Neural cell (in vitro differentiated cells): ENCODE results near the gene TBX15. TPM values are rescaled to one million over a fixed set of nuclear protein-coding genes. Genes with fewer than 3 reads are reported as not detected.

Experiments used
- H2AFZ ChIP-seq: fragments of 200-600, 300-800 bp; sonication (generic), shearing (Covaris generic); 2 replicates; pipeline ENCODE4 v1.6.0; 2014; ENCODE audit warnings: low read depth, mild to moderate bottlenecking, antibody characterized with exemption, low read length, moderate library complexity
- H3F3A ChIP-seq: fragments of 200-600 bp; shearing (Covaris generic); 2 replicates; pipeline ENCODE4 v1.6.1; 2016; ENCODE audit warnings: mild to moderate bottlenecking, moderate library complexity, mixed read lengths, antibody characterized with exemption, low read length; ENCODE audit not compliant: insufficient read depth, poor library complexity, severe bottlenecking
- H3K27ac ChIP-seq: fragments of 200-600, 300-800 bp; sonication (generic), shearing (Covaris generic); 2 replicates; pipeline ENCODE4 v1.5.1; 2014; ENCODE audit warnings: mild to moderate bottlenecking, low read length, moderate library complexity
- H3K27me3 ChIP-seq: fragments of 300-800, 200-600 bp; sonication (generic), shearing (Covaris generic); 2 replicates; pipeline ENCODE4 v1.6.0; 2014; ENCODE audit warnings: mild to moderate bottlenecking, low read depth, low read length, moderate library complexity; ENCODE audit not compliant: insufficient read depth
- H3K36me3 ChIP-seq: fragments of 300-800, 200-600 bp; sonication (generic), shearing (Covaris generic); 2 replicates; pipeline ENCODE4 v1.5.1; 2014; ENCODE audit warnings: mild to moderate bottlenecking, antibody characterized with exemption, low read length, moderate library complexity; ENCODE audit not compliant: insufficient read depth
- H3K4me2 ChIP-seq: fragments of 300-800, 200-600 bp; sonication (generic), shearing (Covaris generic); 2 replicates; pipeline ENCODE4 v1.6.0; 2014; ENCODE audit warnings: mild to moderate bottlenecking, low read length
- H3K4me3 ChIP-seq: fragments of 300-800, 200-600 bp; sonication (generic), shearing (Covaris generic); 2 replicates; pipeline ENCODE4 v1.5.1; 2014; ENCODE audit warnings: mild to moderate bottlenecking, low read length, moderate library complexity
- H3K79me2 ChIP-seq: fragments of 200-600 bp; shearing (Covaris generic); replicated peaks from 2 replicates; pipeline ENCODE4 v1.6.0; 2014; ENCODE audit warnings: mild to moderate bottlenecking, low read length, moderate library complexity; ENCODE audit not compliant: insufficient read depth
- H3K9ac ChIP-seq: fragments of 300-800, 200-600 bp; sonication (generic), shearing (Covaris generic); 2 replicates; pipeline ENCODE4 v1.6.1; 2016; ENCODE audit warnings: mild to moderate bottlenecking, low read length, mixed read lengths
- H3K9me2 ChIP-seq: fragments of 200-600 bp; shearing (Covaris generic); 2 replicates; pipeline ENCODE4 v1.6.1; 2016; ENCODE audit warnings: mild to moderate bottlenecking, low read length, mixed read lengths; ENCODE audit not compliant: insufficient read depth
- H3K9me3 ChIP-seq: fragments of 200-600, 300-800 bp; sonication (generic), shearing (Covaris generic); 2 replicates; pipeline ENCODE4 v1.6.1; 2016; ENCODE audit warnings: mild to moderate bottlenecking, mixed run types, low read length, moderate library complexity, mixed read lengths
- H4K20me1 ChIP-seq: fragments of 200-600 bp; shearing (Covaris generic); 2 replicates; pipeline ENCODE4 v1.6.1; 2016; ENCODE audit warnings: mild to moderate bottlenecking, mixed run types; ENCODE audit not compliant: insufficient read depth
- EP300 ChIP-seq: fragments of 450-650 bp; conservative IDR thresholded peaks from 2 replicates; pipeline ENCODE4 v1.6.1; 2014; ENCODE audit warnings: antibody characterized with exemption, mild to moderate bottlenecking, moderate library complexity; ENCODE audit not compliant: poor library complexity, severe bottlenecking
- EZH2 ChIP-seq: fragments of 200-600, 300-800 bp; shearing (Covaris generic), sonication (generic); IDR thresholded peaks from 2 replicates; pipeline ENCODE4 v1.6.1; 2014; ENCODE audit warnings: antibody characterized with exemption, low read length, borderline replicate concordance, mild to moderate bottlenecking; ENCODE audit not compliant: insufficient read depth, poor library complexity, severe bottlenecking
- MXI1 ChIP-seq: fragments of 450-650 bp; conservative IDR thresholded peaks from 2 replicates; pipeline ENCODE4 v1.6.1; 2014; ENCODE audit warnings: antibody characterized with exemption, mild to moderate bottlenecking; ENCODE audit not compliant: poor library complexity, severe bottlenecking
- POLR2AphosphoS5 ChIP-seq: IDR thresholded peaks from 2 replicates; pipeline ENCODE4 v1.6.1; 2012
- RAD21 ChIP-seq: fragments of 450-650 bp; conservative IDR thresholded peaks from 2 replicates; pipeline ENCODE4 v1.6.1; 2014; ENCODE audit warnings: antibody characterized with exemption, mild to moderate bottlenecking, moderate library complexity
- SMC3 ChIP-seq: fragments of 450-650 bp; conservative IDR thresholded peaks from 2 replicates; pipeline ENCODE4 v1.6.1; 2014; ENCODE audit warnings: antibody characterized with exemption, mild to moderate bottlenecking, moderate library complexity; ENCODE audit not compliant: poor library complexity
- TAF1 ChIP-seq: IDR thresholded peaks from 2 replicates; pipeline ENCODE4 v1.6.1; 2012; ENCODE audit warnings: low read depth
- polyA plus RNA-seq: library from polyadenylated mRNA; depleted of rRNA; stranded (reverse); fragments of >200 nt; gene quantifications from 2 replicates; pipeline ENCODE4 v1.2.3, GENCODE V29; 2014
- TF ChIP-seq, protein P1 (sequence below): fragments of 450-650 bp; IDR thresholded peaks from 2 replicates; pipeline ENCODE4 v1.5.1; 2014; ENCODE audit warnings: antibody characterized with exemption, mild to moderate bottlenecking, moderate library complexity; ENCODE audit not compliant: poor library complexity, severe bottlenecking
- TF ChIP-seq, protein P2 (sequence below): IDR thresholded peaks from 2 replicates; pipeline ENCODE4 v1.6.1; 2012; ENCODE audit warnings: borderline replicate concordance

The TBX15 gene
- polyA plus RNA-seq, 1 donor from 2014 or later, result 0.10 TPM

DNA sequence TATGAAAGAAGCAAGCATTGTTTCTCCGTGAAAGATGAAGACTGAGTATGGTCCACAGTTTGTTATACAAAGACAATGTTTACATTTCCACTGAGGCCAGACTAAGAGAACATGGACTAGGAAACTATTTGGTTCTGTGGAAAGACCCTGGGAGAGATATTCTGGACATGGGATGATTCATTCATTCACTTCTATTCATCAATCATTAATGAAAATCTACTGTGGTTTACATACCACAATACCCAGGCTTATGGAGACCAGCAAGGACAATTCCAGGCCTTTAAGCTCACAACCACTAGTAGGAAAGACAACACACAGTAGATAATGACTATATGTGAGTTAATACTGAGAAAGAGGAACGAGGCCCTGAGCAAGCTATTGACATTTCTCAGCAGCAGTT, 125.4 kb downstream of the TBX15 start:
- TF ChIP-seq RAD21, result no peak
- no peak for TF ChIP-seq EZH2
- TF ChIP-seq, protein P1, sequence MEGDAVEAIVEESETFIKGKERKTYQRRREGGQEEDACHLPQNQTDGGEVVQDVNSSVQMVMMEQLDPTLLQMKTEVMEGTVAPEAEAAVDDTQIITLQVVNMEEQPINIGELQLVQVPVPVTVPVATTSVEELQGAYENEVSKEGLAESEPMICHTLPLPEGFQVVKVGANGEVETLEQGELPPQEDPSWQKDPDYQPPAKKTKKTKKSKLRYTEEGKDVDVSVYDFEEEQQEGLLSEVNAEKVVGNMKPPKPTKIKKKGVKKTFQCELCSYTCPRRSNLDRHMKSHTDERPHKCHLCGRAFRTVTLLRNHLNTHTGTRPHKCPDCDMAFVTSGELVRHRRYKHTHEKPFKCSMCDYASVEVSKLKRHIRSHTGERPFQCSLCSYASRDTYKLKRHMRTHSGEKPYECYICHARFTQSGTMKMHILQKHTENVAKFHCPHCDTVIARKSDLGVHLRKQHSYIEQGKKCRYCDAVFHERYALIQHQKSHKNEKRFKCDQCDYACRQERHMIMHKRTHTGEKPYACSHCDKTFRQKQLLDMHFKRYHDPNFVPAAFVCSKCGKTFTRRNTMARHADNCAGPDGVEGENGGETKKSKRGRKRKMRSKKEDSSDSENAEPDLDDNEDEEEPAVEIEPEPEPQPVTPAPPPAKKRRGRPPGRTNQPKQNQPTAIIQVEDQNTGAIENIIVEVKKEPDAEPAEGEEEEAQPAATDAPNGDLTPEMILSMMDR, result no peak
- no peak for TF ChIP-seq EP300
- TF ChIP-seq, protein P2, sequence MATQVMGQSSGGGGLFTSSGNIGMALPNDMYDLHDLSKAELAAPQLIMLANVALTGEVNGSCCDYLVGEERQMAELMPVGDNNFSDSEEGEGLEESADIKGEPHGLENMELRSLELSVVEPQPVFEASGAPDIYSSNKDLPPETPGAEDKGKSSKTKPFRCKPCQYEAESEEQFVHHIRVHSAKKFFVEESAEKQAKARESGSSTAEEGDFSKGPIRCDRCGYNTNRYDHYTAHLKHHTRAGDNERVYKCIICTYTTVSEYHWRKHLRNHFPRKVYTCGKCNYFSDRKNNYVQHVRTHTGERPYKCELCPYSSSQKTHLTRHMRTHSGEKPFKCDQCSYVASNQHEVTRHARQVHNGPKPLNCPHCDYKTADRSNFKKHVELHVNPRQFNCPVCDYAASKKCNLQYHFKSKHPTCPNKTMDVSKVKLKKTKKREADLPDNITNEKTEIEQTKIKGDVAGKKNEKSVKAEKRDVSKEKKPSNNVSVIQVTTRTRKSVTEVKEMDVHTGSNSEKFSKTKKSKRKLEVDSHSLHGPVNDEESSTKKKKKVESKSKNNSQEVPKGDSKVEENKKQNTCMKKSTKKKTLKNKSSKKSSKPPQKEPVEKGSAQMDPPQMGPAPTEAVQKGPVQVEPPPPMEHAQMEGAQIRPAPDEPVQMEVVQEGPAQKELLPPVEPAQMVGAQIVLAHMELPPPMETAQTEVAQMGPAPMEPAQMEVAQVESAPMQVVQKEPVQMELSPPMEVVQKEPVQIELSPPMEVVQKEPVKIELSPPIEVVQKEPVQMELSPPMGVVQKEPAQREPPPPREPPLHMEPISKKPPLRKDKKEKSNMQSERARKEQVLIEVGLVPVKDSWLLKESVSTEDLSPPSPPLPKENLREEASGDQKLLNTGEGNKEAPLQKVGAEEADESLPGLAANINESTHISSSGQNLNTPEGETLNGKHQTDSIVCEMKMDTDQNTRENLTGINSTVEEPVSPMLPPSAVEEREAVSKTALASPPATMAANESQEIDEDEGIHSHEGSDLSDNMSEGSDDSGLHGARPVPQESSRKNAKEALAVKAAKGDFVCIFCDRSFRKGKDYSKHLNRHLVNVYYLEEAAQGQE, result no peak
- TF ChIP-seq POLR2AphosphoS5, result no peak
- no peak for TF ChIP-seq SMC3
- no peak for TF ChIP-seq TAF1
- TF ChIP-seq MXI1, result no peak
- no peaks in the 10 kb centered on the region for H3K79me2 ChIP-seq
- no peak overlapping the region for H3K4me2 ChIP-seq
- no peaks in the 10 kb centered on the region for H3K36me3 ChIP-seq
- no peaks in the 10 kb centered on the region for H3K27me3 ChIP-seq
- H3K9me3 ChIP-seq, result no peaks in the 10 kb centered on the region
- H3K4me3 ChIP-seq, result no peak overlapping the region
- H3K9ac ChIP-seq, result no peak overlapping the region
- H3K9me2 ChIP-seq, result no peaks in the 10 kb centered on the region
- no peak overlapping the region for H2AFZ ChIP-seq
- H3K27ac ChIP-seq, result no peak overlapping the region
- no peaks in the 10 kb centered on the region for H3F3A ChIP-seq
- H4K20me1 ChIP-seq, result no peaks in the 10 kb centered on the region

DNA sequence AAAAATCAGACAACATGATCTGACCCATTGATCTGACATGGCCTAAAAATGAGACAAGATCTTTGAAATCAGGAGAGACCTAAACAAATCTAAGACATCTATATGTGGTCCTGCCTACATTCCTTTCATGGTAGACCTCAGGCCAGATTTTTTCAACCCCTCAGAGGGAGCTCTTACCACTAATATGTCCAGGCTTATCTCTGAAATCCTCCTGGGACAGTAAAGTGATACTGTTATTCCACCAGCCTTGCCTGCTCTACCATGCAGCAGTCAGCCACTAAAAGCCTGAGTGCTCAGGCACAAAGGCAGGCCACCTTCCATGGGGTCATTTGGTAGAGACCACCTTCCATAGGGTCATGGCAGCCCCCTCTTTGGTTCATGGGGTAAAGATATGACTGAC, 126.9 kb downstream of the TBX15 start:
- H2AFZ ChIP-seq, result no peak overlapping the region
- TF ChIP-seq, protein P2, result no peak
- TF ChIP-seq TAF1 (no peak), EZH2 (no peak), EP300 (no peak), POLR2AphosphoS5 (no peak), MXI1 (no peak), SMC3 (no peak), RAD21 (no peak)
- TF ChIP-seq, protein P1, result no peak
- H3K4me2 ChIP-seq, result no peak overlapping the region
- H3K9ac ChIP-seq, result no peak overlapping the region
- H3K79me2 ChIP-seq, result no peaks in the 10 kb centered on the region
- no peaks in the 10 kb centered on the region for H3K27me3 ChIP-seq
- no peaks in the 10 kb centered on the region for H4K20me1 ChIP-seq
- H3F3A ChIP-seq, result no peaks in the 10 kb centered on the region
- H3K4me3 ChIP-seq, result no peak overlapping the region
- H3K27ac ChIP-seq, result no peak overlapping the region
- no peaks in the 10 kb centered on the region for H3K36me3 ChIP-seq
- H3K9me3 ChIP-seq, result no peaks in the 10 kb centered on the region
- H3K9me2 ChIP-seq, result no peaks in the 10 kb centered on the region
